SK-N-SH (cell line): ENCODE results near the gene GALNT1. TPM values are rescaled to one million over a fixed set of nuclear protein-coding genes. Genes with fewer than 3 reads are reported as not detected.
A peak's percentile ranks its signal among the peaks of the same experiment; 100 is the strongest.

ENCODE experiments used
- CTCF ChIA-PET: fragments of 300-600, 350-600 bp; formaldehyde crosslinking; extraction: SDS; loops from one replicate; lab custom pipeline; 2021; lab: Yijun Ruan, JAX
- POLR2A ChIA-PET: fragments of 350-600 bp; sonication (Branson Sonifier 250); formaldehyde crosslinking; extraction: SDS; loops from one replicate; lab custom pipeline; 2020; ENCODE audit warnings: antibody characterized with exemption, inconsistent platforms; lab: Yijun Ruan, JAX
- DNase-seq: peaks from one replicate; pipeline ENCODE4 v3.0.0; 2012
- H2AFZ ChIP-seq: fragments of 200-600 bp; sonication (generic); 2 replicates; pipeline ENCODE4 v1.8.1; 2016; ENCODE audit warnings: antibody characterized with exemption, mild to moderate bottlenecking, low read depth
- H3F3A ChIP-seq: fragments of 200-600 bp; sonication (generic); replicated peaks from 2 replicates; pipeline ENCODE3; 2016; ENCODE audit warnings: antibody characterized with exemption, mild to moderate bottlenecking; ENCODE audit not compliant: insufficient read depth
- H3K27ac ChIP-seq, 2 experiments: fragments of 200-500 bp in 1 of 2; fragments of 200-600 bp in 1 of 2; sonication (Bioruptor generic) in 1 of 2; sonication (generic), shearing (Covaris generic) in 1 of 2; 2 replicates each; pipeline versions ENCODE4 v1.5.1 to v1.6.1; 2014 to 2016; ENCODE audit warnings: low read depth in 2 of 2, inconsistent platforms in 1 of 2, low read length in 1 of 2, mild to moderate bottlenecking in 1 of 2, mixed read lengths in 1 of 2
- H3K27me3 ChIP-seq: fragments of 200-600 bp; sonication (generic), shearing (Covaris generic); 2 replicates; pipeline ENCODE4 v1.6.1; 2016; ENCODE audit warnings: mixed run types; ENCODE audit not compliant: insufficient read depth
- H3K36me3 ChIP-seq, 2 experiments: fragments of 200-500 bp in 1 of 2; fragments of 200-600 bp in 1 of 2; sonication (Bioruptor generic) in 1 of 2; sonication (generic) in 1 of 2; replicated peaks in 1 of 2; 2 replicates each; pipeline versions ENCODE3 to v1.5.1; 2014 to 2016; ENCODE audit warnings: low read length in 1 of 2, mild to moderate bottlenecking in 1 of 2; ENCODE audit not compliant: insufficient read depth in 2 of 2, control insufficient read depth in 1 of 2
- H3K4me1 ChIP-seq, 2 experiments: fragments of 200-500 bp in 1 of 2; fragments of 200-600 bp in 1 of 2; sonication (Bioruptor generic) in 1 of 2; sonication (generic), shearing (Covaris generic) in 1 of 2; 2 replicates each; pipeline versions ENCODE4 v1.5.1 to v1.6.1; 2014 to 2016; ENCODE audit warnings: low read depth in 1 of 2, low read length in 1 of 2, mixed run types in 1 of 2; ENCODE audit not compliant: insufficient read depth in 2 of 2, control insufficient read depth in 1 of 2
- H3K4me2 ChIP-seq: fragments of 200-600 bp; sonication (generic), shearing (Covaris generic); 2 replicates; pipeline ENCODE4 v1.6.1; 2017; ENCODE audit warnings: mixed run types
- H3K4me3 ChIP-seq, 2 experiments: fragments of 200-500 bp in 1 of 2; fragments of 200-600 bp in 1 of 2; sonication (Bioruptor generic) in 1 of 2; sonication (generic), shearing (Covaris generic) in 1 of 2; 2 replicates each; pipeline versions ENCODE4 v1.5.1 to v1.8.1; 2014 to 2016; ENCODE audit warnings: low read depth in 2 of 2, inconsistent platforms in 1 of 2, low read length in 1 of 2, mild to moderate bottlenecking in 1 of 2, mixed read lengths in 1 of 2, moderate library complexity in 1 of 2
- H3K79me2 ChIP-seq: fragments of 200-600 bp; sonication (generic); 2 replicates; pipeline ENCODE4 v1.8.1; 2017; ENCODE audit warnings: mild to moderate bottlenecking; ENCODE audit not compliant: insufficient read depth
- H3K9ac ChIP-seq: fragments of 200-600 bp; sonication (generic); 2 replicates; pipeline ENCODE4 v1.6.1; 2017; ENCODE audit warnings: mixed run types
- H3K9me2 ChIP-seq: fragments of 200-600 bp; sonication (generic); 2 replicates; pipeline ENCODE4 v1.6.1; 2017; ENCODE audit warnings: mixed run types
- H3K9me3 ChIP-seq: fragments of 200-600 bp; sonication (generic); 2 replicates; pipeline ENCODE4 v1.6.1; 2017; ENCODE audit warnings: mixed run types, mild to moderate bottlenecking, moderate library complexity
- H4K20me1 ChIP-seq: fragments of 200-600 bp; sonication (generic); 2 replicates; pipeline ENCODE4 v1.6.1; 2017; ENCODE audit warnings: mild to moderate bottlenecking, mixed run types; ENCODE audit not compliant: insufficient read depth
- ELF1 ChIP-seq: IDR thresholded peaks from 2 replicates; pipeline ENCODE4 v1.4.0; 2012
- EP300 ChIP-seq, 2 experiments: IDR thresholded peaks; 2 replicates each; pipeline versions ENCODE4 v1.4.0 to v1.6.1; 2012; ENCODE audit warnings: borderline replicate concordance in 1 of 2, low read depth in 1 of 2, low read length in 1 of 2
- EZH2phosphoT487 ChIP-seq: fragments of 200-600 bp; sonication (generic); IDR thresholded peaks from 2 replicates; pipeline ENCODE4 v1.6.1; 2017; ENCODE audit warnings: low read depth, mixed run types, mild to moderate bottlenecking, antibody characterized with exemption, moderate library complexity, borderline replicate concordance
- FOXM1 ChIP-seq: IDR thresholded peaks from 2 replicates; pipeline ENCODE4 v1.4.0; 2012; ENCODE audit warnings: low read depth, mild to moderate bottlenecking
- GATA2 ChIP-seq: sonication (generic); formaldehyde crosslinking; IDR thresholded peaks from 2 replicates; pipeline ENCODE4 v1.5.0; 2020; ENCODE audit warnings: mild to moderate bottlenecking, missing genetic modification reagents
- JUND ChIP-seq: IDR thresholded peaks from 2 replicates; pipeline ENCODE4 v1.4.0; 2012
- MEF2A ChIP-seq: IDR thresholded peaks from 2 replicates; pipeline ENCODE4 v1.4.0; 2012; ENCODE audit warnings: low read depth, borderline replicate concordance
- NFIC ChIP-seq: IDR thresholded peaks from 2 replicates; pipeline ENCODE4 v1.4.0; 2012; ENCODE audit warnings: borderline replicate concordance
- NRF1 ChIP-seq: IDR thresholded peaks from 2 replicates; pipeline ENCODE4 v1.6.1; 2012; ENCODE audit warnings: low read depth, mild to moderate bottlenecking, low read length
- PBX3 ChIP-seq: IDR thresholded peaks from 2 replicates; pipeline ENCODE4; 2012
- RCOR1 ChIP-seq: fragments of 150-350 bp; IDR thresholded peaks from 2 replicates; pipeline ENCODE4 v1.6.1; 2017; ENCODE audit warnings: antibody characterized with exemption, low read length
- REST ChIP-seq: IDR thresholded peaks from 2 replicates; pipeline ENCODE4 v1.6.1; 2012; ENCODE audit warnings: mild to moderate bottlenecking, low read depth, low read length, moderate library complexity
- RXRA ChIP-seq: IDR thresholded peaks from 2 replicates; pipeline ENCODE4 v1.4.0; 2012; ENCODE audit warnings: low read depth, mild to moderate bottlenecking, borderline replicate concordance
- SIN3A ChIP-seq: IDR thresholded peaks from 2 replicates; pipeline ENCODE4 v1.6.1; 2012; ENCODE audit warnings: low read depth, mild to moderate bottlenecking, low read length, moderate library complexity, borderline replicate concordance
- TCF12 ChIP-seq: IDR thresholded peaks from 2 replicates; pipeline ENCODE4 v1.4.0; 2012
- TEAD4 ChIP-seq: IDR thresholded peaks from 2 replicates; pipeline ENCODE4 v1.4.0; 2012; ENCODE audit warnings: mild to moderate bottlenecking, borderline replicate concordance; ENCODE audit not compliant: insufficient read depth
- USF1 ChIP-seq: IDR thresholded peaks from 2 replicates; pipeline ENCODE4 v1.4.0; 2012; ENCODE audit warnings: low read depth, borderline replicate concordance
- whole genome bisulfite sequencing: methylation state at CpG from one replicate; pipeline ENCODE4 v1.1.6; 2017; ENCODE audit warnings: low lambda C conversion rate; 5-methylcytosine and 5-hydroxymethylcytosine counted together
- polyA plus RNA-seq, 3 experiments: library from polyadenylated mRNA; depleted of rRNA; stranded (reverse); fragments of >200 nt; gene quantifications; 2 replicates each; pipeline ENCODE4 v1.2.3, GENCODE V29; 2012
- TF ChIP-seq, protein P1 (sequence below): IDR thresholded peaks from 2 replicates; pipeline ENCODE4 v1.4.0; 2012; ENCODE audit warnings: low read depth
- TF ChIP-seq, protein P2 (sequence below): fragments of 200-600 bp; sonication (generic); IDR thresholded peaks from 2 replicates; pipeline ENCODE4 v1.6.1; 2017; ENCODE audit warnings: antibody characterized with exemption, mild to moderate bottlenecking, moderate library complexity

Gene GALNT1
- polyA plus RNA-seq, 1 of the 3 experiments (the other 2 are of a cell fraction): 15.7 TPM

DNA sequence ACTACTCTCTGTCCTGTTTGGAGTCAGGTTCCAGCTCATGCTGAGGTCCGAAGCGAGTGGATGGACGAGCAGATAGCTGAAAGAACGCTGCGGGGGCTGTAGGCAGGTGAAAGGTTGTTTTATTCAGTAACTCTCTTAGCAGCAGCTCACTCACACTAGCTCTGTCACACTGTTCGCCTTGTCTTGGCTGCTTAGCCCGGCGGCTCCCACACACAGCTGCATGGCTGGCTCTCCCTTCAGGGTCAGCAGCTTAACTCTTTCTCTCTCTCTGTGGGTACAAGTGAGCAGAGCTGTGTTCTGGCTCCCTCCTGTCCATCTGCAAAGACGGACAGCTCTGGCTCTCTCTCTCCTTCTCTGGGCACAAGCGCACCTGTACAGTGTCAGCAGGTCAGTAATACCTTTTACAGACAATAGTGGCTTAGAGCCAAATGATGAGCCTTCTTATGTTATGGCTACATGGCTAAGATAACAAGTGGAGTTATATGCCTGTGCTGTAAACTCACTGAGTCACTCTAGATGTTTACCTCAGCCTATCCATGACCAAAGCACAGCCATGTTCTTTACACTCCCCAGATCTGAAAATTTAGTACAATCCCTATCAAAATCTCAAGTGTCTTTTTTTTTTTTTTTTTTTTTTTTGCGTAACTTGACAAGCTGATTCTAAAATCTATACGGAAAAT, 149.3 kb downstream of the GALNT1 start:
- CTCF ChIA-PET: interaction anchor here (0.6 to 3.5 kb wide), 2 partner anchors 15 to 26 kb away, joined by 3 to 13 read pairs; no protein-coding TSS in a partner anchor
- H3K4me3 ChIP-seq: peak overlapping the region in 1 of 2 experiments; percentile 7; a peak in 1 of 4 replicates

More for the DNA sequence above, 149.3 kb downstream of the GALNT1 start:
- Histone ChIP-seq H3K36me3 (no peaks in the 10 kb centered on the region), H3K9ac (no peak overlapping the region), H3K27ac (no peak overlapping the region), H3K4me2 (no peak overlapping the region), H4K20me1 (no peaks in the 10 kb centered on the region), H3K9me2 (no peaks in the 10 kb centered on the region), H3K4me1 (peaks cover 0 to 2% of the 10 kb centered on the region in 2 experiments; a peak in 1 of 4 replicates)
- WGBS: 62% methylated on average over 12 of the region's 12 CpGs
- no peak for TF ChIP-seq GATA2
- TF ChIP-seq SIN3A: no peak
- TF ChIP-seq RCOR1: no peak
- no peak for TF ChIP-seq EZH2phosphoT487
- no peak for TF ChIP-seq MEF2A
- no peak for TF ChIP-seq TCF12
- TF ChIP-seq TEAD4: no peak
- TF ChIP-seq, protein P1, sequence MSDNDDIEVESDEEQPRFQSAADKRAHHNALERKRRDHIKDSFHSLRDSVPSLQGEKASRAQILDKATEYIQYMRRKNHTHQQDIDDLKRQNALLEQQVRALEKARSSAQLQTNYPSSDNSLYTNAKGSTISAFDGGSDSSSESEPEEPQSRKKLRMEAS: no peak
- no peak for TF ChIP-seq USF1
- TF ChIP-seq JUND: no peak
- TF ChIP-seq, protein P2, sequence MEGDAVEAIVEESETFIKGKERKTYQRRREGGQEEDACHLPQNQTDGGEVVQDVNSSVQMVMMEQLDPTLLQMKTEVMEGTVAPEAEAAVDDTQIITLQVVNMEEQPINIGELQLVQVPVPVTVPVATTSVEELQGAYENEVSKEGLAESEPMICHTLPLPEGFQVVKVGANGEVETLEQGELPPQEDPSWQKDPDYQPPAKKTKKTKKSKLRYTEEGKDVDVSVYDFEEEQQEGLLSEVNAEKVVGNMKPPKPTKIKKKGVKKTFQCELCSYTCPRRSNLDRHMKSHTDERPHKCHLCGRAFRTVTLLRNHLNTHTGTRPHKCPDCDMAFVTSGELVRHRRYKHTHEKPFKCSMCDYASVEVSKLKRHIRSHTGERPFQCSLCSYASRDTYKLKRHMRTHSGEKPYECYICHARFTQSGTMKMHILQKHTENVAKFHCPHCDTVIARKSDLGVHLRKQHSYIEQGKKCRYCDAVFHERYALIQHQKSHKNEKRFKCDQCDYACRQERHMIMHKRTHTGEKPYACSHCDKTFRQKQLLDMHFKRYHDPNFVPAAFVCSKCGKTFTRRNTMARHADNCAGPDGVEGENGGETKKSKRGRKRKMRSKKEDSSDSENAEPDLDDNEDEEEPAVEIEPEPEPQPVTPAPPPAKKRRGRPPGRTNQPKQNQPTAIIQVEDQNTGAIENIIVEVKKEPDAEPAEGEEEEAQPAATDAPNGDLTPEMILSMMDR: no peak
- no peak for TF ChIP-seq REST
- TF ChIP-seq ELF1: no peak
- TF ChIP-seq NRF1: no peak
- no peak for TF ChIP-seq NFIC
- no peak for TF ChIP-seq RXRA
- TF ChIP-seq PBX3: no peak
- no peak for TF ChIP-seq FOXM1
- no peak for TF ChIP-seq EP300 (IDR thresholded peaks at IDR 0.05; ENCODE audit: borderline replicate concordance in 1 of 2, low read depth in 1 of 2, low read length in 1 of 2)
- TF ChIP-seq, all 33 proteins: peak for 0
- no peaks in the 10 kb centered on the region for H3K79me2 ChIP-seq
- no peaks in the 10 kb centered on the region for H3F3A ChIP-seq
- POLR2A ChIA-PET: no interaction called here
- no peaks in the 10 kb centered on the region for H3K9me3 ChIP-seq
- DNase-seq: no peak
- no peak overlapping the region for H2AFZ ChIP-seq
- H3K27me3 ChIP-seq: no peaks in the 10 kb centered on the region
